Kidney (tissue), 14 donors: ENCODE measurements around the gene PODNL1. TPM values are rescaled to one million over a fixed set of nuclear protein-coding genes. Genes with fewer than 3 reads are reported as not detected.

Experiments
- DNase-seq, 5 donors: peaks; one replicate each; pipeline ENCODE4 v3.0.0-alpha.2; 2013 to 2020
- FAIRE-seq: peaks from 2 replicates; lab custom pipeline; 2012; peaks lifted over from hg19 to GRCh38; lab: Jason Lieb, UNC
- H3K27ac ChIP-seq, 2 donors: one replicate each; pipeline ENCODE4 v1.7.0; 2013; ENCODE audit warnings: low read depth in 2 of 2, low read length in 2 of 2, inconsistent platforms in 1 of 2
- H3K27me3 ChIP-seq: one replicate; pipeline ENCODE4 v1.7.1; 2013; ENCODE audit warnings: low read length, inconsistent platforms; ENCODE audit not compliant: control insufficient read depth, insufficient read depth
- H3K36me3 ChIP-seq, 3 donors: one replicate each; pipeline versions ENCODE4 v1.7.0 to v1.7.1; 2013; ENCODE audit warnings: low read length in 3 of 3, control low read depth in 1 of 3, inconsistent platforms in 1 of 3; ENCODE audit not compliant: insufficient read depth in 3 of 3, control insufficient read depth in 2 of 3
- H3K4me1 ChIP-seq, 3 donors: one replicate each; pipeline versions ENCODE4 v1.7.0 to v1.7.1; 2013; ENCODE audit warnings: low read length in 3 of 3, inconsistent platforms in 1 of 3, low read depth in 1 of 3; ENCODE audit not compliant: control insufficient read depth in 2 of 3, insufficient read depth in 2 of 3
- H3K4me3 ChIP-seq, 3 donors: one replicate each; pipeline versions ENCODE4 v1.7.0 to v1.8.1; 2013; ENCODE audit warnings: low read length in 3 of 3, control low read depth in 1 of 3, inconsistent platforms in 1 of 3
- H3K9ac ChIP-seq, 3 donors: one replicate each; pipeline versions ENCODE4 v1.7.0 to v1.7.1; 2013; ENCODE audit warnings: low read length in 3 of 3, control low read depth in 1 of 3, inconsistent platforms in 1 of 3
- H3K9me3 ChIP-seq, 3 donors: one replicate each; pipeline versions ENCODE4 v1.7.0 to v1.7.1; 2013; ENCODE audit warnings: low read length in 3 of 3, control low read depth in 1 of 3, inconsistent platforms in 1 of 3; ENCODE audit not compliant: control insufficient read depth in 2 of 3, insufficient read depth in 1 of 3
- intact Hi-C: fragments of 100-400 bp; cut with DNase I; formaldehyde crosslinking; loops from one replicate; pipeline ENCODE4 v1.11.1; 2022
- polyA plus RNA-seq: library from polyadenylated mRNA; stranded (reverse); fragments of 350-450 nt; fragmentation: Illumina TruSeq; extraction: RNeasy Lipid Tissue Mini Kit (QIAGEN cat#74804); gene quantifications from one replicate; pipeline ENCODE4 v1.2.3, GENCODE V29; 2014; ENCODE audit warnings: low read depth, low replicate concordance; ENCODE audit not compliant: insufficient read depth
- total RNA-seq: library from RNA; stranded (reverse); fragmentation: NEBNext Ultra II Directional; extraction: Animal tissue kit (Norgen Biotek cat#: 25700); gene quantifications from one replicate; pipeline ENCODE4 v1.2.1, GENCODE V29; 2021
- TF ChIP-seq, protein P1 (sequence below): IDR thresholded peaks from 3 replicates; pipeline ENCODE4 v1.5.1; 2012; ENCODE audit warnings: mild to moderate bottlenecking, moderate library complexity, borderline replicate concordance; ENCODE audit not compliant: insufficient read depth; ENCODE audit errors: extremely low read depth
- donor health status: control.
- donor health status: control.
- donor health status: control.
- donor health status: control.
- donor health status: control.
- donor health status: DM: yes; HTN: yes; CAD: no.
- donor health status: Normal renal cell carcinoma (clear cell type).

PODNL1 gene
- total and polyA plus RNA-seq, 2 donors from 2014 or later = 3.0 TPM; not detected in 1

DNA sequence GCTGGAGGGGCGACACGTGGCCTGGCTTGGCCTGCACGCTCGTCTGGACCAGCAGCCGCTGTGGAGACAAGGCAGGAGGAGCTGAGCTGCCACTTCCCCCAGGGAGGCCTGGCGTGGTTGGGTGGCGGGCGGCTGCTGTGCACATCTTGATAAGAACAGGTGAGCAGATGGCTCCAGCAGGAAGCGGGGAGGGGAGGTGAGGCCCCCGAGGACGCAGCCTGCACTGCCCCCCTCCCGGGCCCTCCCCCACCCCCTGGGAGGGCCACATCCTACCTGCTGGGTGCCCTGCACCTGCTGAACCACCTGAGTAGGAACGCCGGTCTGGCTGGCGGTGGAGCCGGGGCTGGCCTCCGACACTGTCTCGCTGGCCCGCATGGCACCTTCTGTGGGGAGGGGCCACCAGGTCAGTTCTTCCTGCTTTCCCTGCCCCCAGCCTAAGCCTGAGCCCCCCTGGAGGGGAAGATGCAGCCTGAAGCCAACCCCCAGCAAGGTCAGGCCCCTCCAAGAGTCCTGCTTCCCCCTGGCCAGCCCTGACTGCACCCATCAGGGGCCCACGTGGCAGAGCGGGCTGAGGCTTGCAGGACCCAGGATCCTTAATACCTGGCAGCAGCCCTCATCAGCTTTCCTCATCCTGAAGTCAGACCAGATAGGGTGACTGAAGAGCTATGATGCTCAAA is 45.1 kb upstream of the PODNL1 start:
- H3K36me3 ChIP-seq = peaks cover 0 to 9% (median 8%) of the 10 kb centered on the region in 3 donors
- H3K4me1 ChIP-seq = peaks cover 0 to 30% (median 18%) of the 10 kb centered on the region in 3 donors
- TF ChIP-seq, protein P1, sequence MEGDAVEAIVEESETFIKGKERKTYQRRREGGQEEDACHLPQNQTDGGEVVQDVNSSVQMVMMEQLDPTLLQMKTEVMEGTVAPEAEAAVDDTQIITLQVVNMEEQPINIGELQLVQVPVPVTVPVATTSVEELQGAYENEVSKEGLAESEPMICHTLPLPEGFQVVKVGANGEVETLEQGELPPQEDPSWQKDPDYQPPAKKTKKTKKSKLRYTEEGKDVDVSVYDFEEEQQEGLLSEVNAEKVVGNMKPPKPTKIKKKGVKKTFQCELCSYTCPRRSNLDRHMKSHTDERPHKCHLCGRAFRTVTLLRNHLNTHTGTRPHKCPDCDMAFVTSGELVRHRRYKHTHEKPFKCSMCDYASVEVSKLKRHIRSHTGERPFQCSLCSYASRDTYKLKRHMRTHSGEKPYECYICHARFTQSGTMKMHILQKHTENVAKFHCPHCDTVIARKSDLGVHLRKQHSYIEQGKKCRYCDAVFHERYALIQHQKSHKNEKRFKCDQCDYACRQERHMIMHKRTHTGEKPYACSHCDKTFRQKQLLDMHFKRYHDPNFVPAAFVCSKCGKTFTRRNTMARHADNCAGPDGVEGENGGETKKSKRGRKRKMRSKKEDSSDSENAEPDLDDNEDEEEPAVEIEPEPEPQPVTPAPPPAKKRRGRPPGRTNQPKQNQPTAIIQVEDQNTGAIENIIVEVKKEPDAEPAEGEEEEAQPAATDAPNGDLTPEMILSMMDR = no peak
- no peaks in the 10 kb centered on the region for H3K9me3 ChIP-seq
- H3K27me3 ChIP-seq = no peaks in the 10 kb centered on the region
- H3K4me3 ChIP-seq = no peak overlapping the region
- intact Hi-C loops = no loop called here
- DNase-seq = peak in 1 of 5 donors; percentile 80
- no peak for FAIRE-seq
- H3K9ac ChIP-seq = no peak overlapping the region
- no peak overlapping the region for H3K27ac ChIP-seq

- Histone ChIP-seq H3K27me3 (no peaks in the 10 kb centered on the region), H3K36me3 (peaks cover 0 to 9% (median 8%) of the 10 kb centered on the region in 3 donors), H3K9ac (no peak overlapping the region), H3K4me1 (peaks cover 0 to 28% (median 18%) of the 10 kb centered on the region in 3 donors), H3K9me3 (no peaks in the 10 kb centered on the region), H3K27ac (no peak overlapping the region), H3K4me3 (no peak overlapping the region)
- TF ChIP-seq, protein P1 = no peak
- DNase-seq (no peak), FAIRE-seq (no peak)
- intact Hi-C loops = no loop called here
Observed at GRCh38 chr19:13982773-13983172, 44.6 kb upstream of the PODNL1 start.

- no peak for DNase-seq
- peaks cover 0 to 22% (median 13%) of the 10 kb centered on the region in 3 donors for H3K4me1 ChIP-seq
- FAIRE-seq = no peak
- no peaks in the 10 kb centered on the region for H3K27me3 ChIP-seq
- H3K9me3 ChIP-seq = no peaks in the 10 kb centered on the region
- H3K4me3 ChIP-seq = no peak overlapping the region
- no peak overlapping the region for H3K27ac ChIP-seq
- H3K9ac ChIP-seq = no peak overlapping the region
- TF ChIP-seq, protein P1 = no peak
- H3K36me3 ChIP-seq = peaks cover 0 to 9% (median 8%) of the 10 kb centered on the region in 3 donors
- intact Hi-C loops = no loop called here
Observed at GRCh38 chr19:13981988-13982501, 43.8 kb upstream of the PODNL1 start.
